Stimulated activated effector memory CD8-positive, alpha-beta T cell treated with anti-CD3 and anti-CD28 coated beads, Interleukin-12 subunit alpha, Interleukin-12 subunit beta, amount 100 ng/mL, for 72 hours (primary cell): ENCODE results near the gene MAN1C1.

Experiments
- ATAC-seq: fragments of 150-1000 bp; cut with Tn5 transposase; 2 replicates; pipeline ENCODE4 v1.10.0; 2021
- DNase-seq, 2 donors: peaks; one replicate each; pipeline ENCODE4 v3.0.0; 2021 to 2022; ENCODE audit warnings: low spot score in 2 of 2
- H3K27ac Mint-ChIP-seq: one replicate; pipeline ENCODE4 v1.8.0; 2022; ENCODE audit warnings: mild to moderate bottlenecking, mixed read lengths
- H3K36me3 Mint-ChIP-seq: one replicate; pipeline ENCODE4 v1.8.0; 2022; ENCODE audit warnings: mild to moderate bottlenecking, mixed read lengths
- H3K4me1 Mint-ChIP-seq: one replicate; pipeline ENCODE4 v1.8.0; 2022; ENCODE audit warnings: mixed read lengths
- H3K4me3 Mint-ChIP-seq: one replicate; pipeline ENCODE4 v1.8.0; 2022; ENCODE audit warnings: mild to moderate bottlenecking, mixed read lengths
- H3K9me3 Mint-ChIP-seq: one replicate; pipeline ENCODE4 v1.8.0; 2022; ENCODE audit warnings: mixed read lengths

MAN1C1 gene

DNA sequence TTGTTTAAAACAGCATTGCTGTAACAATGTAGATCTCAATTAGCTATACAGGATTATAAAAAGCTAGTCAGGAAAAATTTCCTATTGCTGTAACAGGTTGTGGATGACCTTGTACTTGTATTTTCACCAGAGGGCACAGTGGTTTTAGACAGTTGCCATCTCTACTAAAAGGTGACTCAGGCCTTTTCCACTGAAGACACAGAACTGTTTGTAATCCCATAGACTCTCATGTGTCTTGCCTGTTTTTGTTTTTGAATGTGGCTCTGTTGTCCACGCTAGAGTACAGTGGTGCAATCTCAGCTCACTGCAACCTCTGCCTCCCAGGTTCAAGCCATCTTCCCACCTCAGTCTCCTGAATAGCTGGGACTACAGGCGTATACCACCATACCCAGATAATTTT lies 209.0 kb downstream of the MAN1C1 start:
- peaks cover 18% of the 10 kb centered on the region for H3K4me1 Mint-ChIP-seq
- no peak overlapping the region for H3K4me3 Mint-ChIP-seq
- peaks cover 59% of the 10 kb centered on the region for H3K36me3 Mint-ChIP-seq
- no peak overlapping the region for H3K27ac Mint-ChIP-seq
- H3K9me3 Mint-ChIP-seq = no peaks in the 10 kb centered on the region
- ATAC-seq (no peak), DNase-seq (no peak)

DNA sequence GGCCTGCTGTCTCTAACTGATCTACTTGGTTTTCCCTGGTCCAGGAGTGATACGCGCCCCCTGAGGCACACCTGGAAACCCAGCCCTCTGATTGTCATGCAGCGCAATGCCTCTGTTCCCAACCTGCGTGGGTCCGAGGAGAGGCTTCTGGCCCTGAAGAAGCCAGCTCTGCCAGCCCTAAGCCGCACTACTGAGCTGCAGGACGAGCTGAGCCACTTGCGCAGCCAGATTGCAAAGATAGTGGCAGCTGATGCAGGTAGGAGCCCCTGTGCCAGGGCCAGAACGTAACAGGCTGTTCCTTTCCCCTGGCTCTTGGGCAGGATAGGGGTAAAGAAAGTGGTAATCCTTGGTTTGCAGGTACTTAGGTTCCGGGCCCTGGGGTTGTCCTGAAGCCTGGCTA lies 210.0 kb downstream of the MAN1C1 start:
- Mint-ChIP-seq H3K4me1 (peaks cover 8% of the 10 kb centered on the region), H3K27ac (no peak overlapping the region), H3K4me3 (no peak overlapping the region), H3K36me3 (peaks cover 59% of the 10 kb centered on the region), H3K9me3 (no peaks in the 10 kb centered on the region)
- no peak for ATAC-seq
- no peak for DNase-seq

DNA sequence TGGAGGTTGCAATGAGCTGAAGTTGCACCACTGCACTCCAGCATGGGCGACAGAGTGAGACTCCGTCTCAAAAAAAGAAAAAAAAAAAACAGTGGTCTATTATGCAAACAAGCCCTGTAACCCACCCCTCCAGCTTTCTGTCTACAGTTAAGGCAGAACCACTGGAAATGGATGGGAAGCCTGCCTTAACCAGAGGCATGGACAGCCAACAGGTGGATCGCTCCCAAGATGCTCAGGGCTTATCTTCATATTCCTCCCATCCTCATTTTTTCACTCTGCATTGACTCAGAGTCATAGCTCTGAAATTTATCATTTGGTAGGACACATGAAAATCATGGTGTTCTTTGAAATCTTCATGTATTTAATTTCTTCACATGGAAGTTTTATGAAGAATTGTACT lies 211.9 kb downstream of the MAN1C1 start:
- Mint-ChIP-seq H3K27ac (no peak overlapping the region), H3K9me3 (no peaks in the 10 kb centered on the region), H3K36me3 (peaks cover 76% of the 10 kb centered on the region), H3K4me1 (no peaks in the 10 kb centered on the region), H3K4me3 (no peak overlapping the region)
- ATAC-seq (no peak), DNase-seq (no peak)

DNA sequence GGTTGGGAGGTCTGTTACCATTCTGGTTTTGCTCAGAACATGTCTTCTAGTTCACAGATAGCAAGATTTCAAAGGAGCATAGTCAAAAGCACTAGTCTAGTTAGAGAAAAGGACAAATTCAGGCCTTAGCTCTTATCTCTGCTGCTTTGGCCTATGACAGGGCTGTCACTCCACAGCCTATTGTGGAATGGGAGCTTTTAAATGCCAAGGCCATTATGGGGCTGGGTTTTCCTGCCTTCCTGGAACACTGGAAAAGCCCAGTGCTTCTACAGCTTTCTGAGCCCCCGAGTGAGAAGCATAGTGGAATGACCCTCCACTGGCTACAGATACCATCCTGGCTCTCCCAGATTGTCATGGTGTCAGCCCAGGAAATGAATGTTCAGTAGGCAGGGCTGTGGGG lies 212.5 kb downstream of the MAN1C1 start:
- Mint-ChIP-seq H3K4me3 (no peak overlapping the region), H3K36me3 (peaks cover 81% of the 10 kb centered on the region), H3K27ac (no peak overlapping the region), H3K4me1 (no peaks in the 10 kb centered on the region), H3K9me3 (no peaks in the 10 kb centered on the region)
- no peak for ATAC-seq
- no peak for DNase-seq

DNA sequence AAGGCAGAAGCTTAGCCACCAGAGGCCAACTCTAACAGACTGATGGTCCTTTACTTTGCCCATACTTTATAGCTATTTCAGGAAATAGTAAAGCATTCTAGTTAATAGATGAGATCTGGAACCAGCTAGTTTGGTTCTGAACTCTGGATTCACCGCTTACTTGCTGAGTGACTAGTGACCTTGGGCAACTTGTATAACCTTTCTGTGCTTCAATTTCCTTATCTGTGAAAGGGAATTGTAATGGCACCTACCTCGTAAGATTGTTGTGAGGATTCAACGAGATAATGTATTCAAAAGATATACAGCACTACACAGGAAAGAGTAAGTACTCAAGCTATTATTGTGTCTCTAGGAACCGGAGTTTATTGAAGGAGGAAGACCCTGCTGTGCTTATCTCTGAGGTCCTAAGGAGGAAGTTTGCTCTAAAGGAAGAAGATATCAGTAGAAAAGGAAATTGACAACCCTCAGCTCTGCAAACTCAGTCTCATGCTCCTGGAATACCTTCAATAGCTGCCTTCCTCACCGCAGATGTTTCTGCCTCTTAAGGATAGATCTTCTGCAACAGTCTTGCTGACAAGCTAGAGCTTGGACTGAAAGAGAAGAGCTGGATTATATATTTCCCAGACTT lies 215.1 kb downstream of the MAN1C1 start:
- DNase-seq = no peak
- no peaks in the 10 kb centered on the region for H3K4me1 Mint-ChIP-seq
- no peaks in the 10 kb centered on the region for H3K9me3 Mint-ChIP-seq
- no peak for ATAC-seq
- H3K36me3 Mint-ChIP-seq = peaks cover 83% of the 10 kb centered on the region
- no peak overlapping the region for H3K4me3 Mint-ChIP-seq
- H3K27ac Mint-ChIP-seq = no peak overlapping the region

DNA sequence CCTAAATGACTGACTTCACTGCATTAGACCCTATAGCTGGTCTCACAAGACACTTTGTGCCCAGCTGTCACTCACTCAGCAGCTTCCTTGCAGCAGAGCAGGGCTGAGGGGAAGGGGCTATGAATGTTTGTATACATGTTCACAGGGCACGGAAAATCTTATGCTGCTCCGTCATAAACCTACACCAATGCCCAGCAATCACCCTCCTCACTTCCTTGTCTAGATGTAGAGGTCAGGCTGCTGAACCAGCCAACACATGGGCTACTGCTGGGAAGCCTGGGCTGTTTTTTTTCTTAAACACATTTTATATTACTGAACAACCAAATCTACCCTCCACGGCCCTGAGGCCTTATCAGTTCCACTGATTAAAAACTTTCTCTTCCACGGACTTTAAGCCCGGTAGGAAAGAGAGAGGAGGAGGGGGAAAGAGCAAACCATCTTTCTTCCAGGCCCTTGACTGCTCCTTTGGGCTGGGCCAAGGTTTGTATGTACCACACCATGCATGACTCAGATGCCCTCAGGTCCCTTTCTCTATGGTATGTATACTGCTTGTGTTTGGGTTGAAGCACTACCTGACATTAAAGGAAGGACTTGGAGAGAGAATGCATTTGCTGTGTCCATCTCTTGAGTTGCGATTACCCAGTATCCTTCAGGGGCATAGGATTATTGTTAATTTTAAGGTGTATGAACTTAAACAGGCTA lies 215.9 kb downstream of the MAN1C1 start:
- H3K4me3 Mint-ChIP-seq = no peak overlapping the region
- H3K4me1 Mint-ChIP-seq = no peaks in the 10 kb centered on the region
- no peak for ATAC-seq
- H3K9me3 Mint-ChIP-seq = no peaks in the 10 kb centered on the region
- no peak overlapping the region for H3K27ac Mint-ChIP-seq
- DNase-seq = no peak
- peaks cover 75% of the 10 kb centered on the region for H3K36me3 Mint-ChIP-seq

DNA sequence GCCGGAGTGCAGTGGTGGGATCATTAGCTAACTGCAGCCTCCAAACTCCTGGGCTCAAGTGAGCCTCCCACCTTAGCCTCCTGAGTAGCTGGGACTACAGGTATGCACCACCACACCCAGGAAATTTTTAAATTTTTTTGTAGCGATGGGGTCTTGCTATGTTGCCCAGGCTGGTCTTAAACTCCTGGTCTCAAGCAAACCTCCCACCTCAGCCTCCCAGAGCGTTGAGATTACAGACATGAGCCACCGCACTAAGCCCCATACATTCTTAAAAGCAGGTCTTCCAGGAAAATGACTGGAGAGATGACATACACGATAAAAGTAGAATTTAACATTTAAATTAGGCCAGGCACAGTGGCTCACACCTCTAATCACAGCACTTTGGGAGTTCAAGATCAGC lies 216.6 kb downstream of the MAN1C1 start:
- Mint-ChIP-seq H3K27ac (no peak overlapping the region), H3K9me3 (no peaks in the 10 kb centered on the region), H3K4me1 (no peaks in the 10 kb centered on the region), H3K36me3 (peaks cover 68% of the 10 kb centered on the region), H3K4me3 (no peak overlapping the region)
- DNase-seq (no peak), ATAC-seq (no peak)
